SU-DHL-6 (cell line): Measurements from ENCODE around the gene UGT2A3.

ENCODE experiments used
- EZH2phosphoT487 ChIP-seq: fragments of 200-600 bp; sonication (generic), shearing (Covaris generic); conservative IDR thresholded peaks from 2 replicates; pipeline ENCODE4 v1.6.1; 2018; ENCODE audit warnings: mild to moderate bottlenecking, antibody characterized with exemption, low read length, moderate library complexity, mixed read lengths
- TF ChIP-seq, protein P1 (sequence below): fragments of 200-600 bp; sonication (generic); IDR thresholded peaks from one replicate; pipeline ENCODE4 v1.5.1; 2017; ENCODE audit warnings: antibody characterized with exemption, mild to moderate bottlenecking, low read length, moderate library complexity; ENCODE audit not compliant: insufficient read depth, poor library complexity, severe bottlenecking

DNA sequence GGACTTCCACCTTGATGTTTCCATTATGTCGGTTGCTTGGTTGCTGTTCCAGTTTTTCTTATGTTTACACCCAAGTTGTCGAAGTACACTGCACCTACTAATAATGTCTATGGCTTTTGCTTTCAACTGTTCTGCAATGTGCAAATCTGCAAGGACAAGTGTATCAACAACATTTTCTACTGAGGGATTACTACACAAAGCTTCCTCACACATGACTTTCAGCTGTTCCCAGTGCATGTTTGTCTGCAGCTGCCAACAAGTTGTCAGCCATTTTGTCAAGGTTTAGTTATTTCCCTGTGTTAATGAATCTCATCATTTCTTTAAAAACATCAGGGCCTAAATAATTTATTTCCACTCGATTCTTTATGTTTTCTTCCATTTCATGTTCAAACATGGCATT is 45.4 kb upstream of the UGT2A3 start:
- TF ChIP-seq, protein P1, sequence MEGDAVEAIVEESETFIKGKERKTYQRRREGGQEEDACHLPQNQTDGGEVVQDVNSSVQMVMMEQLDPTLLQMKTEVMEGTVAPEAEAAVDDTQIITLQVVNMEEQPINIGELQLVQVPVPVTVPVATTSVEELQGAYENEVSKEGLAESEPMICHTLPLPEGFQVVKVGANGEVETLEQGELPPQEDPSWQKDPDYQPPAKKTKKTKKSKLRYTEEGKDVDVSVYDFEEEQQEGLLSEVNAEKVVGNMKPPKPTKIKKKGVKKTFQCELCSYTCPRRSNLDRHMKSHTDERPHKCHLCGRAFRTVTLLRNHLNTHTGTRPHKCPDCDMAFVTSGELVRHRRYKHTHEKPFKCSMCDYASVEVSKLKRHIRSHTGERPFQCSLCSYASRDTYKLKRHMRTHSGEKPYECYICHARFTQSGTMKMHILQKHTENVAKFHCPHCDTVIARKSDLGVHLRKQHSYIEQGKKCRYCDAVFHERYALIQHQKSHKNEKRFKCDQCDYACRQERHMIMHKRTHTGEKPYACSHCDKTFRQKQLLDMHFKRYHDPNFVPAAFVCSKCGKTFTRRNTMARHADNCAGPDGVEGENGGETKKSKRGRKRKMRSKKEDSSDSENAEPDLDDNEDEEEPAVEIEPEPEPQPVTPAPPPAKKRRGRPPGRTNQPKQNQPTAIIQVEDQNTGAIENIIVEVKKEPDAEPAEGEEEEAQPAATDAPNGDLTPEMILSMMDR, result no peak
- TF ChIP-seq EZH2phosphoT487, result no peak
